Measurements from ENCODE around the gene PAX6. TPM values are rescaled to one million over a fixed set of nuclear protein-coding genes. Genes with fewer than 3 reads are reported as not detected.

PAX6 gene
- total and polyA plus RNA-seq, 2 of the 13 experiments (the other 11 are each of a cell fraction or from before 2014, with no cell fraction given): 0.15 to 1.1 TPM

GRCh38 chr11:31802609-31802989 lies 8.5 kb downstream of the PAX6 start:
- 84% methylated on average over 20 of the region's 20 CpGs for WGBS (ENCODE audit: low lambda C conversion rate)
- H3K9me3 ChIP-seq (ENCODE audit: low read length): no peaks in the 10 kb centered on the region
- H2AFZ ChIP-seq (ENCODE audit: low read length): no peak overlapping the region
- FAIRE-seq: no peak
- no peak overlapping the region for H3K9ac ChIP-seq (ENCODE audit: insufficient read depth, low read depth, low read length)
- in situ Hi-C loops (cut with HindIII; ENCODE audit: extremely low pct_ligation_motif_present, low pct_unique_long_range_greater_than_20kb): no loop called here
- H4K20me1 ChIP-seq (ENCODE audit: insufficient read depth, low read length): no peaks in the 10 kb centered on the region
- POLR2A ChIA-PET: no interaction called here
- ATAC-seq: no peak
- no TSS peak for BruUV-seq (replicated peaks)
- no peak overlapping the region for H3K4me2 ChIP-seq (ENCODE audit: low read depth, low read length)
- no peak overlapping the region for H3K4me3 ChIP-seq (replicated peaks in 1 of 3; ENCODE audit: insufficient read depth in 1 of 3, low read depth in 2 of 3, low read length in 3 of 3)
- peaks cover 0 to 5% of the 10 kb centered on the region in 2 experiments; a peak in 3 of 5 replicates for H3K27me3 ChIP-seq (ENCODE audit: control insufficient read depth in 1 of 2, insufficient read depth in 2 of 2, low read length in 2 of 2)
- no peaks in the 10 kb centered on the region for H3K79me2 ChIP-seq (ENCODE audit: insufficient read depth, low read length)
- intact Hi-C loops (cut with micrococcal nuclease; ENCODE audit: unreplicated experiment): no loop called here
- DNase-seq (ENCODE audit: low spot score): no peak
- no peaks in the 10 kb centered on the region for H3K36me3 ChIP-seq (replicated peaks in 1 of 2; ENCODE audit: control insufficient read depth in 1 of 2, insufficient read depth in 2 of 2, low read length in 2 of 2)
- no peaks in the 10 kb centered on the region for H3K4me1 ChIP-seq (ENCODE audit: insufficient read depth, low read length)
- no peak overlapping the region for H3K27ac ChIP-seq (ENCODE audit: extremely low read length, insufficient read depth, low read length)
- CTCF ChIA-PET (ENCODE audit: low intra/inter-chr PET ratio, low total read pairs): no interaction called here
- TF ChIP-seq HOXA7 (CRISPR knock-in tag; IDR thresholded peaks at IDR 0.05) (no peak), ZNF142 (CRISPR knock-in tag; IDR thresholded peaks at IDR 0.05) (no peak), THYN1 (CRISPR knock-in tag; IDR thresholded peaks at IDR 0.05; ENCODE audit: borderline replicate concordance, low read depth) (no peak), PRPF4 (IDR thresholded peaks at IDR 0.05; ENCODE audit: low read depth, low read length, poor library complexity, severe bottlenecking) (no peak), ZBTB25 (CRISPR knock-in tag; IDR thresholded peaks at IDR 0.05) (no peak), GFI1 (CRISPR knock-in tag; IDR thresholded peaks at IDR 0.05; ENCODE audit: borderline replicate concordance) (no peak), ARNTL (CRISPR knock-in tag; IDR thresholded peaks at IDR 0.05) (no peak), USF2 (IDR thresholded peaks at IDR 0.05; ENCODE audit: low read depth, low read length) (no peak), USF2 (CRISPR knock-in tag; IDR thresholded peaks at IDR 0.05; ENCODE audit: borderline replicate concordance) (no peak), ZNF263 (CRISPR knock-in tag; IDR thresholded peaks at IDR 0.05) (no peak), MXD1 (CRISPR knock-in tag; IDR thresholded peaks at IDR 0.05) (no peak), ZNF652 (CRISPR knock-in tag; IDR thresholded peaks at IDR 0.05; ENCODE audit: borderline replicate concordance, low read depth) (no peak), ZNF788 (CRISPR knock-in tag; IDR thresholded peaks at IDR 0.05; ENCODE audit: borderline replicate concordance) (no peak), ZNF724P (CRISPR knock-in tag; IDR thresholded peaks at IDR 0.05; ENCODE audit: borderline replicate concordance) (no peak), LCORL (IDR thresholded peaks at IDR 0.05) (no peak), LCORL (CRISPR knock-in tag; IDR thresholded peaks at IDR 0.05) (no peak), FOSL1 (CRISPR knock-in tag; IDR thresholded peaks at IDR 0.05; ENCODE audit: borderline replicate concordance) (no peak)
